Stimulated activated CD8-positive, alpha-beta memory T cell treated with anti-CD3 and anti-CD28 coated beads, Interleukin-15, amount 100 ng/mL, for 4 hours (primary cell): Measurements from ENCODE around the gene AKAP4.

ENCODE experiments used
- DNase-seq, 2 donors: peaks; one replicate each; pipeline ENCODE4 v3.0.0-alpha.2; 2020; ENCODE audit warnings: low read depth in 2 of 2

The AKAP4 gene

GRCh38 chrX:50200907-50201306, at the start of gene AKAP4:
Gene AKAP4 (minus strand): TSS chrX:50201007. CDS start chrX:50200889, 118 bp downstream.
- DNase-seq, result no peak

GRCh38 chrX:50211510-50211909, 10.7 kb upstream of the AKAP4 start:
- no peak for DNase-seq

GRCh38 chrX:50206753-50207152, 5.9 kb upstream of the AKAP4 start:
- no peak for DNase-seq

GRCh38 chrX:50204364-50204899, 3.6 kb upstream of the AKAP4 start, which contains the start of gene CCNB3:
Gene CCNB3 (plus strand): TSS chrX:50204765. CDS start chrX:50285164, 80,399 bp downstream.
- DNase-seq, result peak; percentile 27 to 52

- DNase-seq, result no peak
Observed at GRCh38 chrX:50202539-50202938, 1.7 kb upstream of the AKAP4 start.

GRCh38 chrX:50198348-50198747, 2.5 kb downstream of the AKAP4 start:
- DNase-seq, result no peak

- no peak for DNase-seq
Observed at GRCh38 chrX:50188859-50189600, 11.8 kb downstream of the AKAP4 start.

- DNase-seq, result no peak
Observed at GRCh38 chrX:50183891-50184290, 16.9 kb downstream of the AKAP4 start.

GRCh38 chrX:50180073-50180940, 20.5 kb downstream of the AKAP4 start:
- no peak for DNase-seq

GRCh38 chrX:50169717-50170116, 31.1 kb downstream of the AKAP4 start:
- no peak for DNase-seq

GRCh38 chrX:50168241-50168687, 32.5 kb downstream of the AKAP4 start:
- no peak for DNase-seq

- no peak for DNase-seq
Observed at GRCh38 chrX:50167366-50167765, 33.4 kb downstream of the AKAP4 start.

GRCh38 chrX:50165727-50166126, 35.1 kb downstream of the AKAP4 start:
- no peak for DNase-seq

GRCh38 chrX:50161127-50161526, 39.7 kb downstream of the AKAP4 start:
- no peak for DNase-seq

- no peak for DNase-seq
Observed at GRCh38 chrX:50158593-50158992, 42.2 kb downstream of the AKAP4 start.

GRCh38 chrX:50157545-50158135, 43.2 kb downstream of the AKAP4 start:
- no peak for DNase-seq

- no peak for DNase-seq
Observed at GRCh38 chrX:50154429-50154828, 46.4 kb downstream of the AKAP4 start.

GRCh38 chrX:50152456-50152855, 48.4 kb downstream of the AKAP4 start:
- DNase-seq, result no peak

GRCh38 chrX:50147972-50148371, 52.8 kb downstream of the AKAP4 start:
- no peak for DNase-seq
